DND-41 (cell line): ENCODE data around the gene PAK2.
"Not testable (repeated sequence)": the region's sequence is repeated elsewhere in the genome, so short reads cannot be mapped to it uniquely, and the experiment has no call there.

Experiments used
- EZH2 ChIP-seq: IDR thresholded peaks from 3 replicates; pipeline ENCODE4 v1.6.1; 2012; ENCODE audit warnings: borderline replicate concordance, low read depth, mild to moderate bottlenecking, moderate library complexity, low read length, inconsistent platforms; ENCODE audit not compliant: severe bottlenecking
- TF ChIP-seq, protein P1 (sequence below): IDR thresholded peaks from 2 replicates; pipeline ENCODE4 v1.5.1; 2012; ENCODE audit warnings: borderline replicate concordance, low read length, moderate library complexity, mild to moderate bottlenecking; ENCODE audit not compliant: poor library complexity, severe bottlenecking; ENCODE audit errors: extremely low read depth

DNA sequence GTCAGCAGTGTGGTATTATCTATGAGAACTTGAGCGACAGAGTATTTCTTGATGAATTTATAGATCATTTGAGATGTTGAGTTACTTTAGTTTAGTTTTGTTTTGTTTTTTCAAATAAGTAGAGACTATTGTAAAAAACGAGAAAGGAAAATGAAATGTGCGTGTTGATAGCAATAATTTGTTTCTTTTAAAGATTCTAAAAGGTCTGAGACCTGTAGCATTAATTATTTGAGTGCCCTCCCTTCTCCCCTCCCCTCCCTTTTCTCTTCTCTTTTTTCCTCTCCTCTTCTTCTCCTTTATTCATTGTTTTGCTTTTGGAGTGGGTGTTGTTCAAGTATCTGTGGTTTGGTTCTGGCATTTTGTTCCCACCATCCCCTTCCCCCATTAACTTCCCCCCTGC lies 90.0 kb downstream of the PAK2 start:
- TF ChIP-seq EZH2: not testable (repeated sequence)
- TF ChIP-seq, protein P1, sequence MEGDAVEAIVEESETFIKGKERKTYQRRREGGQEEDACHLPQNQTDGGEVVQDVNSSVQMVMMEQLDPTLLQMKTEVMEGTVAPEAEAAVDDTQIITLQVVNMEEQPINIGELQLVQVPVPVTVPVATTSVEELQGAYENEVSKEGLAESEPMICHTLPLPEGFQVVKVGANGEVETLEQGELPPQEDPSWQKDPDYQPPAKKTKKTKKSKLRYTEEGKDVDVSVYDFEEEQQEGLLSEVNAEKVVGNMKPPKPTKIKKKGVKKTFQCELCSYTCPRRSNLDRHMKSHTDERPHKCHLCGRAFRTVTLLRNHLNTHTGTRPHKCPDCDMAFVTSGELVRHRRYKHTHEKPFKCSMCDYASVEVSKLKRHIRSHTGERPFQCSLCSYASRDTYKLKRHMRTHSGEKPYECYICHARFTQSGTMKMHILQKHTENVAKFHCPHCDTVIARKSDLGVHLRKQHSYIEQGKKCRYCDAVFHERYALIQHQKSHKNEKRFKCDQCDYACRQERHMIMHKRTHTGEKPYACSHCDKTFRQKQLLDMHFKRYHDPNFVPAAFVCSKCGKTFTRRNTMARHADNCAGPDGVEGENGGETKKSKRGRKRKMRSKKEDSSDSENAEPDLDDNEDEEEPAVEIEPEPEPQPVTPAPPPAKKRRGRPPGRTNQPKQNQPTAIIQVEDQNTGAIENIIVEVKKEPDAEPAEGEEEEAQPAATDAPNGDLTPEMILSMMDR: not testable (repeated sequence)
